AML-193 (cell line): ENCODE measurements around the gene DENND1C.

Experiments
- DNase-seq, 2 experiments: peaks; one replicate each; lab custom pipeline; 2025; lab: John Stamatoyannopoulos, UW

The DENND1C gene

DNA sequence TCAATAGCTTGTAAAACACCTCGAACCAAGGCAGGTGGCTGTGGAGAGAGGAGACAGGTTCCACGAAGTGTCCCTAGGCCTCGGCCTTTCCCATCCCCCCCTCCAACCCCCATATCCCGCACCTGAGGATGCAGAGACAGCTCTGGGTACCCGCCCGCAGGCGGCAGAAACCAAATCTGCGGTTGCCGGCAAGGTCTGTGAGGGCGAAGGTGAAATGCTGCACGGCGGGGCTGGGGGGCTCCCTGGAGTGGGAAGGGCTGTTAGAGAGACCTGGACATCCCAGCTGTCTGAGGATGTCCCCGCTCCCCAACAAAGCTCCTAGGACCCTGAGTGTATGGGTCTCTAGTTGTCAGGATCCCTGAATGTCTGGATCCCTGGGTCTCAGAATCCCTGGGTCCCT is 2.8 kb downstream of the DENND1C start:
- no peak for DNase-seq

DNA sequence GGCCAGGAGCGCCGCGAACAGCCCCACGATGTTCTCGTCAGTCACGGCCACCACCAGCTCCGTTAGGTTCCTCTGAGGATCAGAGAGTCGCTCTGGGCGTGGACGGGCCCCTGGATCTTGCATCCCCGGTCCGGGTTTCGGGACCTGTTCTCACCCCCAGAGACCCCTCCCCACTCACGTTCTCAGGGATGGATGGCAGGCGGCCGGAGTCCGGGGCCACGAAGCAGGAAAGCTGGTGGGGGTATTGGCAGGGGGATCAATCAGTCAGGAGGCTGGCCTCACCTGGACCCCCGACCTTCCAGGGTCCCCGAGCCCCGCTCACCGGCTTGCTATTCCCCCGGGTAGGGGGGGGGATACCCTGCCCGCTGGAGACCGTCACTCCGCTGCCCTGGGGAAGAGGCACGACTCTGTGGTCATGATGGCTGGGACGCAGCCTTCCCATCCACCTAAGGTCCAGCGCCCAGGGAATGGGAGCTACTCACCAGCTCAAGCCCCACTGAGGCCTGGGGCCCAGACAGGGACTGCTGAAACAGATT is 4.6 kb downstream of the DENND1C start:
- no peak for DNase-seq

GRCh38 chr19:6476155-6476895 is 5.3 kb downstream of the DENND1C start:
- DNase-seq = no peak

- no peak for DNase-seq
Measured at GRCh38 chr19:6475321-6476108, 6.1 kb downstream of the DENND1C start.

- DNase-seq = no peak
Measured at GRCh38 chr19:6473647-6474046, 7.9 kb downstream of the DENND1C start.

GRCh38 chr19:6472713-6473112 is 8.9 kb downstream of the DENND1C start:
- no peak for DNase-seq

DNA sequence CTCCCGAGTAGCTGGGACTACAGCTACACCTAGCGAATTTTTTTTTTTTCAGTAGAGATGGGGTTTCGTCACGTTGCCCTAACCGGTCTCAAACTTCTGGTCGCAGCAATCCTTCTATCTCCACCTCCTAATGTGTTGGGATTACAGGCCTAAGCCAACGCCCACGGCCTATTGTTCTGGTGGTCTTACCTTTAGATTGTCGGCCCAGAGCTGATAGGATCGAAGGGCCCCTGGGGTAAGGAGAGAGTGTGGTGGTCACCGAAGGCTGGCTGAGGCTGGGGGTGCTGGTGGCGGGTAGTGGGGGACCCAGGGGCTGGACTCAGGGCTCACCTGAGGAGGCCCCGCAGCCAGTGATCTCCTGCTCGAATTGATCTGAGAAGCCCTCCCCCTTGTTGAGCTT is 10.5 kb downstream of the DENND1C start:
- no peak for DNase-seq

DNA sequence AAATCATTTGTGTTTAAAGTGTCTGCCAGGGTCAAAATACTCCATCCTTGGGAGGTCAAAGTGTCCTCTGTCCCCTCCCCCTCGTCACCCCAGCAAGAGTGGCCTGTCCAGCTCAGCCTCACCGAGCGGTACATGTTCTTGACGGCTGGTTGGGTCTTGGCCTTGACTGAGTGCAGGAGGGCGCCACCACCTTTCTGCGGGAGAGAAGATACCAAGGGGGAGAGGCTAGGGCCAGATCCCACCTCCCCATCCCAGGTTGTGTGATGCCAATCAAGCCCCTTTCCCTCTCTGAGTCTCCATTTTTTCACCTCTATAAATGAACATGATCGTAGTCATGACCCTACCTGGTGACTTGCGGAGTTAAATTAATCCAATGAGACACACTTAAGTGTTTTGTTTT is 11.4 kb downstream of the DENND1C start:
- no peak for DNase-seq

GRCh38 chr19:6467384-6467783 is 14.2 kb downstream of the DENND1C start:
- no peak for DNase-seq

- DNase-seq = no peak
Measured at GRCh38 chr19:6466526-6467248, 14.9 kb downstream of the DENND1C start.

GRCh38 chr19:6465663-6466062 is 15.9 kb downstream of the DENND1C start:
- no peak for DNase-seq

GRCh38 chr19:6465006-6465405 is 16.6 kb downstream of the DENND1C start:
- no peak for DNase-seq

DNA sequence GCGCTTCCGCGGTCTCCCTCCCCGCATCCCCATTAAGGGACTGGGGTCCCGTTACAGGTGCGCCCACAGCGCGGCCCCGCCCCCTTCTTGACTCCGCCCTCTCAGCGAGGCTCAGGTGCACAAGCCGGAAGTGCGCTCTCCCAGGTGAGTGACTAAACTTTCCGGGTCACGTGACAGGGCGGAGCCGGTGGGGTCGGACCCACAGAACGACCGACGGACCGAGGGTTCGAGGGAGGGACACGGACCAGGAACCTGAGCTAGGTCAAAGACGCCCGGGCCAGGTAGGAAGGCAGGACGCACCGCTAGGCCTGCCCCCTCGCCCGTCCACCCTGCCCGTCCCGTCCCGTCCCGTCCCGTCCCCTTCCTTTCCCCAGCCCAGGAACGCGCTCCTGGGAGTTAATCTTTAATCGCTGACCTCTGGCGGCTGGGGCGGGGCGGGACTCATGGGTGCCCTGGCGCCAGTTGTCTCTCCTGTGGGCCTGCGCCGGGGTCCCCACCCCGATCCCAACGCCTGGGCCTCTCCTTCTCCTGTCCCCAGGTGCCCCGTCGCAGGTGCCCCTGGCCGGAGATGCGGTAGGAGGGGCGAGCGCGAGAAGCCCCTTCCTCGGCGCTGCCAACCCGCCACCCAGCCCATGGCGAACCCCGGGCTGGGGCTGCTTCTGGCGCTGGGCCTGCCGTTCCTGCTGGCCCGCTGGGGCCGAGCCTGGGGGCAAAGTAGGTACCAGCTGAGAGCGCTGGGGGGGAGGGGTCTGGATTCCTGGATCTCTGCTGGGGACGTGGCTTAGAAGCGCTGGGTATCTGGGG is 17.3 kb downstream of the DENND1C start, which contains the start of gene CRB3:
Gene CRB3, plus strand, starts transcription at position 202 of the 804 bp plus-strand sequence. Its CDS starts 431 bp downstream, at position 633.
- no peak for DNase-seq

DNA sequence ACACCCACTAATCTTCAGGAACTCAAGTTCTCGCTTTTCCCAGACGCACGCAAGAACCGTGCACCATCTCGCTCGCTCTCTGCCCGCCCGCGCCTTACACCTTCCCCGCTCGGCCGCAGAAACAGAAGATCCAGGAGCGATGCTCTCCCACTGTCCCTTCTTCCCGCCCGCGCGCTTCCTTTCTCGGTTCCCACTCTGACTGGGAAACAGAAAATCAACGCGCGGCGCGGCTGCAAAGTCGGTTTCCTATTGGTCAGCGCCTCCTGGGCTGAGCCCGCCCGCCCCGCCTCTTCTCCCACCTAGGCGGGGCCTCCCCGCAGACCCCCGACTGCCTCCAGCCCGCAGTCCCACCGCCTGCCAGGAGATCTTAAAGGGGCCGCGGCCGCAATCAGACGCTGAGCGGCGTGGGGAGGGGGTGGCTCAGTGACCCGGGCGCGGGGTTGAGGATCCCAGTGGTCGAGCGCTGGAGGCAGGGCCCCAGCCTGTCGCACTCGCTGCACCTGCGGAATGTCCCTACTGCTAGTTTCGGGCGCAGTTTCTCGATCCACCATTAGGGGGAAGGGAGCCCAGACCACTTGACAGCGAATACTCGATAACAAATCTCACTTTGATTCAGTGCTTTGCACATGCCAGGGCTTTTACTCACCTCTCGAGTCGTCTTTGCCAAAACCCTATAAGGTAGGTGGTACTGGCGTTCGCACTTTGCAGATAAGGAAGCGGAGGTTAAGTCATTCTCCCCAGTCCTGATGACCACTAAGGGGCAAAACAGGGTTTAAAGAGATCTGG is 21.3 kb downstream of the DENND1C start:
- peak; percentile 95 to 97 for DNase-seq

GRCh38 chr19:6459262-6460098 is 22.1 kb downstream of the DENND1C start, which contains the start of gene SLC25A23:
Gene SLC25A23 (minus strand): TSS chr19:6459792. CDS start chr19:6459628, 164 bp downstream.
- DNase-seq = peak; percentile 27 to 31

- DNase-seq = no peak
Measured at GRCh38 chr19:6458695-6459261, 22.8 kb downstream of the DENND1C start.

DNA sequence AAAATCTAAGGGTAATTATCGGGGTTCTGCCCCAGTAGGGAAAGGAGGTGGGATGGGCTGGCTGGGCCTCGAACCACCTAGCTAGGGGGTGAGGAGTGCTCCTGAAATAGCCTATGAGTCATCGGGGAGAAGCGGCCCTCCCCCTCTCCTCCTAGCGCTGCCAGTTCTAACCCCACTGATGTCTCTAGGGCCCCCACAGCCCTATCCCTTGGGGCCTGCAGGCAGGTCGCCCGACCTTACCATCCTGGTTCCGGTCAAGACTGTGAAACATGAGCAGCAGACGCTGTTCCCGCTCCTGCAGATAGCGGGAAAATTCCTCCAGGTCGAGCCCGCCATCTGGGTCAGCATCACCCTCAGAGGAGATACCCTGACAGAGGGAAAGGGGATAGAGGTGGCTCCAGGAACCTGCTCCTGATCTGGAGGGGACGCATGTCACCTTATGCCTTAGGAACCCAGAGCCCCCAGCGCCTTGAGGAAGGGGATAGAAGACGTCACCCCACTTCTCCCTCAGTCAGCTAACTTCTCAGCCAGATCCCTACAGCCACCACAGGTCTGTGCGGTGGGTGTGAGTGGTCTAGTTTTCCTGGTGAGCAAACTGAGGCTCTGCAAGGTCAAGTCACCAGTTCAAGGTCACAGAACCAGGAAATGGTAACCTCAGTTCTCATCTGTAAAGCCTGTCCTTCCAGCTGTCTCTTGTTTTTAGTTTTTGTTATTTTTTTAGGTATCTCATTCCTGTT is 23.5 kb downstream of the DENND1C start:
- no peak for DNase-seq

DNA sequence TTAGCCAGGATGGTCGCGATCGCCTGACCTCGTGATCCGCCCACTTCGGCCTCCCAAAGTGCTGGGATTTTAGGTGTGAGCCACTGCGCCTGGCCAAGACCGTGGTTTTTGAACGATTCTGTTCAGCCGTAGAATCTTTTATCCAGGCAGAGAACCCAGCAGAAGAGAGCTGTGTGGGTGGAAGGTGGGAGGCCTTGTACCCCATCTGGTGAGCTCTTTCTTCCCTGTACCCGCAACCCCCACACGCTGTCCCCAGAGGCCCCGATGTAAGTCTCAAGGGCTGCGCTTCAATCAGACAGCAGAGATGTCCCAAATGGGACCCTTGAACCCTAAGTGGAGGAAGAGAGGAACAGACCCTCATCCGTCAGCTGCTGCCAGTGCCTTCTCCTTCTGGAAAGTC is 25.7 kb downstream of the DENND1C start:
- DNase-seq = no peak
